HG03469 (cell line): ENCODE data around the gene CCDC70.

Source experiments
- ATAC-seq: cut with Tn5 transposase; IDR thresholded peaks from one replicate; pipeline ENCODE4 v1.9.1; 2021; ENCODE audit warnings: mild to moderate bottlenecking, moderate library complexity, moderate number of reproducible peaks; ENCODE audit not compliant: unreplicated experiment

The CCDC70 gene

DNA sequence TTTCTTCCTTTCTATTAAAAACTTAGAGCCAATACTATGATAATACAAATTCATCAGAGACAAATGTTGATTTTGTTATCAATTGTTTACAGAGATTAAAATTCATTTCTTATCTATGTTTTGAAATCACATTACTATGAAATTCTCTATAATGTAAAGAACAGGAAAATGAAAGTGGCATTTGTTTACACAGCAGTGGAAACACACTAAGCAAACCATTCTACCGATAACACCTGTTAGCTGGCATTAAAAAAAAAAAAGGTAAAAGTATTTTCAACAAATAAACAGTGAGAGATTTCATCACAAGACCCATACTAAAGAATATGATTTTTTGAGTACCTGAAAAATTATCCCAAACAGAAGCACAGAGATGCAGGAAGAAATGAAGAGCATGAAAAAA is 4.8 kb upstream of the CCDC70 start:
- ATAC-seq: no peak

GRCh38 chr13:51858433-51859247 is 3.1 kb upstream of the CCDC70 start:
- no peak for ATAC-seq

- ATAC-seq: no peak
Measured at GRCh38 chr13:51862957-51863356, 1.2 kb downstream of the CCDC70 start.

GRCh38 chr13:51865838-51866237 is 4.1 kb downstream of the CCDC70 start:
- ATAC-seq: no peak

- no peak for ATAC-seq
Measured at GRCh38 chr13:51867062-51867461, 5.3 kb downstream of the CCDC70 start.

- no peak for ATAC-seq
Measured at GRCh38 chr13:51869916-51870315, 8.1 kb downstream of the CCDC70 start.

DNA sequence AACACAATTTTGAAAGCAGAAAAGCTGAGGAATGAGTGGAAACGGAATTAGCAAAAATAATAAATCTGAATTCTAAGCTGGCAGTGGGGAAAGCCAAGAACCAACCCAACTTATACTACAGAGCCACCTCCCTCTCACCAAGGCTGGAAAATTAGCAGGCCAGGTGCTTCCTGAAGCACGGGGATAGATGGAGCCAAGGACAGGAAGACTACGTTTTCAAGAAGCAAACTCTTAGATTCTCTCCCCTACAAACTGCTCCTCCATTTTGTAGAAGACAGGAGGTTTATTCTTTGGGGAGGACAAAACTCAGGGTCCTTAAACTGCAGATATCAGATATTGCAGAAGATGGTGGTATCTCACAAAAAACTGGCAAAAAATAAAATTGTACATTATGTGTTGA is 8.8 kb downstream of the CCDC70 start:
- no peak for ATAC-seq

GRCh38 chr13:51873117-51873798 is 11.5 kb downstream of the CCDC70 start:
- no peak for ATAC-seq

GRCh38 chr13:51873837-51874236 is 12.1 kb downstream of the CCDC70 start:
- ATAC-seq: no peak

DNA sequence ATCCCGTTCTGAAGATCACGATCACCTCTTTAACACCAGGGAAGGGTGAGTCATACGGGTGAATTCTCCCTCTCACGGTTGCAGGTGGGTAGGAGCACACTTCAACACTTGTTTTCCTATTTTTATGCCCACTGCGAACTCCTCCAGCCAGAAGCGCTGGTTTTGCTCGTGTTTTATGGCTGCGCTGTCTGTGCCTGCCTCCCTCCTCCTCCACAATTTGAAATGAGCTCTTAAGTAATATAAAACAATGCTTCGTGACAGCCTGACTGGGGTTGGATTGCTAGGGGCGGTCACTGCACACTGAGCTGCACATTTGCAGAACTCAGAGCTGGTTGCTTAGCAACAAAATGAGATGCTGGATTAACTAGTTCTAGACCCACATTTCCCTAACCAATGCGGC is 12.9 kb downstream of the CCDC70 start:
- ATAC-seq: no peak

GRCh38 chr13:51879133-51879532 is 17.4 kb downstream of the CCDC70 start:
- ATAC-seq: no peak

- ATAC-seq: no peak
Measured at GRCh38 chr13:51881296-51881695, 19.5 kb downstream of the CCDC70 start.

DNA sequence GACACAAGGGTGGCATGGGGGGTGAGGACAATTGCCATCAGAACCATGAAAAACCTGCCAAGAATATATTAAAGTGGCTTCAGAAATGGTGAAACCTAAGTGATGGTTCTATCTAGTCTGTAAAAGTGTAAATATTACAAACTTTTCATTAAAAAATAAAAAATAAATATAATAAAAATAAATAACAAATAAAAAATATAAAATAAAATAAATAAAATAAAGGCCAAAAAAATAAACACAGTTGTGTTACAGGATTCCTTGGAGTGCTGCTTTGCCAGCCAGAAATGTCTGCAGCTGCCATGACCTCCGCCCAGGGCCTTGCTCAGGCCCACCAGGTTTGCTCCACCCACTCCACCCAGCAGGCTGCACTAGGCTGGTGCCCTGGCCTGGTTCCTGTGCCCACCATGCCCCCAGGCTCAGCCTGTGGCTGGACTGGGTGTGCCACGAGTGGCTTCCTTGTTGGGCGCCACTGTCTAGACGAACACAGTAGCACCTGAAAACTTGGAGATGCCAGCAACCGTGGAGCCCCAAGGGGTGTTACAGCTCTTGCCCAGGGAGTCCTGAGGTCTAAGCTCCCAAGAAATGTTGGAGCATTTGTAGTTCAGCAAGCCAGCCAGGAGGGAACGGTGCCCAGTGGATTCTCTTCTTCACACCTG is 20.9 kb downstream of the CCDC70 start:
- no peak for ATAC-seq

- no peak for ATAC-seq
Measured at GRCh38 chr13:51883226-51883600, 21.4 kb downstream of the CCDC70 start.

DNA sequence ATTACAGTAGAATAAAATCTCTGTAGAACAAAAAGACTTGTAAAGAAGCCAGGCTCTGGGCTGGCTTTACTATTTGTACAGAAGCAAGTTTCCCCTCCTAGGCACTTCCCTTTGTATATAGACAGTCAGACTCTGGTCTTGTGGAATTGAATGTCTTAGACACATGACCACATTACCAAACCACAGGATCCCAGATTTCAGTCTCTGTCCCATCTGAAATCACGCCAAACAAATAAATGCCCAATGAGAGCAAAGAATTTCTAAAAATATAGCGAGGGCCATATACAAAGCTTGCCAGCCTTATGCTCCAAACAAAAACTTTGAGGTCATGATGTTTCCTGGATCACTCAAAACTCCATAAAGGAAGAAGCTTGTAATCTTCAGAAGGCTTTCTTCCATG is 23.9 kb downstream of the CCDC70 start:
- no peak for ATAC-seq

GRCh38 chr13:51887468-51887867 is 25.7 kb downstream of the CCDC70 start:
- ATAC-seq: no peak

GRCh38 chr13:51892657-51893056 is 30.9 kb downstream of the CCDC70 start:
- ATAC-seq: no peak

- ATAC-seq: no peak
Measured at GRCh38 chr13:51894239-51894638, 32.5 kb downstream of the CCDC70 start.

- ATAC-seq: no peak
Measured at GRCh38 chr13:51895906-51896888, 34.4 kb downstream of the CCDC70 start.

GRCh38 chr13:51900471-51900870 is 38.7 kb downstream of the CCDC70 start:
- ATAC-seq: no peak

- ATAC-seq: no peak
Measured at GRCh38 chr13:51902776-51903175, 41.0 kb downstream of the CCDC70 start.
